GM23248 (cell line): ENCODE measurements around the gene RNLS.

ENCODE experiments used
- EZH2 ChIP-seq: fragments of 200-600 bp; sonication (generic); IDR thresholded peaks from 2 replicates; pipeline ENCODE4 v1.6.1; 2018; ENCODE audit warnings: antibody characterized with exemption, mild to moderate bottlenecking; ENCODE audit not compliant: insufficient read depth, poor library complexity, severe bottlenecking
- EZH2phosphoT487 ChIP-seq: fragments of 200-600 bp; sonication (generic); IDR thresholded peaks from 2 replicates; pipeline ENCODE4 v1.6.1; 2018; ENCODE audit warnings: antibody characterized with exemption, moderate library complexity, mild to moderate bottlenecking, low read depth; ENCODE audit not compliant: insufficient read depth

DNA sequence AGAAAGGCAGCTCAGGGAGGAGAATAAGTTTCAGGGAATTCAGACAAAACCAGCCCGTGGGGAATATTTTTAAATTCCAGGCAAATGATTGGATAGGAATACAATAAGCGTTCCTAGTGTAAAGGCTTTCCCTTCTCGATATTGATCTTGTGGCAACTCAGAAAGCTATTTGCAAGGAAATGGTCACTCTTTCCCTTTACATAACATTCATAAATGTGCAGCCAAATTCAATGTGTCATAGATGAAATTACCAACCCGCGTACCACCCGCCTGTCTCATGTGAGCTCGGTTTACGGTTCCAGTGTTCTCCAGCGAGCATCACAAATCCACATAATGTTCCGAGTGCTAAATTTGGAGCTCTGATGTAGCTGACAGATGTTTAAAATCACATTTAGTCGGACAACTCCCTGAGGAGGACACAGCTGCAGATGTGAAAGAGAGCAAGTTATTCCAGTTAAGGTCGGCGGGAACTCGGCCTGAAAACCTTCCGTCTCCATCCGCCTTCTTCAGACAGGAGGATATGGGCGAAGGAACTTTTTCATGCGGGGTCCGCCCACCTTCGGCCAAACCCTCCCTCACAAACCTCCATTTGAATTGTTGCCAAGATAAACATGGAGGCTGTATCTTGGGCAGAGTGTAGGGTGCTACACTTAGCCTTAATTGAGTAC, 327.0 kb downstream of the RNLS start:
- TF ChIP-seq EZH2phosphoT487 (no peak), EZH2 (no peak)
